ENCODE measurements around the gene CYFIP1.
"Not testable (repeated sequence)": the region's sequence is repeated elsewhere in the genome, so short reads cannot be mapped to it uniquely, and the experiment has no call there.

The CYFIP1 gene

DNA sequence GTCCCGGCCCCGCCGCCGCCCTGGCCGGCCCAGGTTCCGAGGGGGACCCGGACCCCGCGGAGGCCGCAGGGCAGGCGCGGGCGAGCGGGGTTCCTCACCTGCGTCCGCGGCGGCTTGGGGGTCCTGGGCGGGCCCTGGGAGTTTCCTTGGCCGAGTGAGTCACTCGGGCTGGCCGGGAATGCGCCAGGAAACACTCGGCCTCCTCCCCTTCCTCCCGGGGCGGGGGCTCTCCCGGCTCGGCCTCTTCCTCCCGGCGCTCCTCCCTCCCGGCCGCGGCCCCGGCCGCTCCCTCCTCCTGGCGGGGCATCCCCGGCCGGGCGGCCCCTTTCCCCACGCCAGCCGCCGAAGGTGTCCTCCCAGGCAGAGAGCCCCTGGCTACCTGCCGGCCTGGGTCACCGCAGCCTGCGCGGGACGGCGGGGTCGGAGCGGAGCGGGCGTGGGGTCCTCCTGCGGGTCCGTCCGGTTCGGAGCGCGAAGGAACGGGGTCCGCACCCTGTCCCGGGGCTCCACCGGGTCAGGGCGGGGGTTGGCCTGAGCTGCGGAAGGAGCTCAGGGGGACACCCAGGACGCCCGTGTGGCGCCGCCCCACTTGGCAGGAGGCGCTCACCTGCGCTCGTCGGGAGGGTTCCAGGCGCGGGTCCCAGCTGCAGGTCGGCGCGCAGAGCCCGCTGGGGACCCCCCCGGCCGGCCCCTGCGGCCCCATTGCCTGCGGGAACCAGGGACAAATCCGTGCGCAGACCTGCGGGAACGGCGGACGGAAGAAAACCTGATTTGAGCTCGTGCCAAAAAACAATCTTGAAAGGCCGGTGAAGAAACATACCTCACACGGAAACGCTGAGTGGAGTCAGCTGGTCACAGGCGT is at the start of gene CYFIP1:
Gene CYFIP1, minus strand, starts transcription at position 180 of the 862 bp plus-strand sequence. CDS start 33,083 bp downstream, outside the sequence.
- DNase-seq (ENCODE audit: low read depth) = no peak

GRCh38 chr15:23026218-23026617 is 46.0 kb upstream of the CYFIP1 start:
- DNase-seq (ENCODE audit: low read depth) = no peak

GRCh38 chr15:23022156-23022555 is 42.0 kb upstream of the CYFIP1 start:
- DNase-seq (ENCODE audit: low read depth) = no peak

DNA sequence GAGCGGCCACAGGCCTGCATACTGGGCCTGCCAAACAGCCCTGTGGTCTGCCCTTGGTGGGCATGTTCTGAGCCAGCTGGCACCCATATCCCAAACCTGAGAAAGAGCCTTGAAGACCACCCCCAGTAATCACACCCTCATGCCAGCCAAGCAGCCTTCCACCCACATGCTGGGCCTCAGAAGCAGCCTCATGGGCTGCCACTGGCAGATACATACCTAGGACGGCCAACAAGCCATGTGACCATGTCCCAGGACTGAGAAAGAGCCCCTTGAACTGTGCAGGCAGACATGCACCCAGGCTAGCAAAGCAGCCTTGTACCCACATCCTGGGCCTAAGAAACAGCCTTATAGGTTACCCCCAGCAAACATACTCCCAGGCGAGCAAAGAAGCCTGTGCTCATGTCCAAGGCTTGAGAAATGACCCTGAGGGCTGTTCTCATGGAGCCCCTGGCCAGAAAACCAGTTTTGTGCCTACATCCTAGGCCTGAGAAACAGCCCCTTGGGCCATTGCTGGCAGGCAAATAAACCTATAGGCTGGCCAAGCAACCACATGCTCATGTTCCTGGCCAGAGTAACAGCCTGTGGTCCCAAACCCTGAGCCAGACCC is 34.3 kb upstream of the CYFIP1 start:
- DNase-seq (ENCODE audit: low read depth) = no peak

DNA sequence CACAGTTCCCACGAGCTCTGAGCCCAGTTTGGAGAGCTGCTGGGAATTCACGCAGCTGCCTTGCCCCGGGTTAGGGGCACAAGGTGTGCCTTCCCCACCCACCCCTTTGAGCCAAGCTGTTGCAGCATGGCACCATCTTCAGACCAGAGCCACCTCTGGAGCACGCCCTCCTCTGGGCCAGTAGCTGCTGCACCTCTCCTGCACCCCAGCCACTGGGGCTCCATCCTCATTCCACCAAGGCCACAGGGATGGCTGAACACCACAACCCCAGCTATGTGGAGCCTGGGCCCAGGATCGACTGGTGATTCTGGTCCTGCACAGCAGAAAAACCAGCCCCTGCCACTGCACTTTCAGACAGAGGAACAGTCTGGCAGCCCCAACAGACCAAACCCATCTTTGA is 33.5 kb upstream of the CYFIP1 start:
- DNase-seq (ENCODE audit: low read depth) = no peak

DNA sequence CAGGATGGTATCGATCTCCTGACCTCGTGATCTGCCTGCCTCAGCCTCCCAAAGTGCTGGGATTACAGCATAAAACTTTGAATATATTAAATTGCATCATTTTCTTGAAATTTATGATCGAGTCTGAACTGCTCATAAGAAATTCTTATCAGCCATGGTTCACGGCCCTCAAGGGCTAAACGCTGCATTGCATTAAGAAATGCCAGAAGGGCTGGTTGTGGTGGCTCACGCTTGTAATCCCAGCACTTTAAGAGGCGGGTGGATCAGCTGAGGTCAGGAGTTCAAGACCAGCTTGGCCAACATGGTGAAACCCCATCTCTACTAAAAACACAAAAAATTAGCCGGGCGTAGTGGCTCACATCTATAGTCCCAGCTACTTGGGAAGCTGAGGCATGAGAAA is 32.4 kb upstream of the CYFIP1 start:
- DNase-seq (ENCODE audit: low read depth) = not testable (repeated sequence)

- DNase-seq (ENCODE audit: low read depth) = no peak
Measured at GRCh38 chr15:23003736-23004135, 23.6 kb upstream of the CYFIP1 start.

- DNase-seq (ENCODE audit: low read depth) = no peak
Measured at GRCh38 chr15:23002920-23003319, 22.8 kb upstream of the CYFIP1 start.

- no peak for DNase-seq (ENCODE audit: low read depth)
Measured at GRCh38 chr15:22995795-22996194, 15.6 kb upstream of the CYFIP1 start.

GRCh38 chr15:22992024-22992326 is 11.8 kb upstream of the CYFIP1 start:
- DNase-seq (ENCODE audit: low read depth) = no peak

GRCh38 chr15:22989576-22990477 is 9.7 kb upstream of the CYFIP1 start:
- DNase-seq (ENCODE audit: low read depth) = no peak

GRCh38 chr15:22988811-22989210 is 8.6 kb upstream of the CYFIP1 start:
- no peak for DNase-seq (ENCODE audit: low read depth)

- not testable (repeated sequence) for DNase-seq (ENCODE audit: low read depth)
Measured at GRCh38 chr15:22981931-22982330, 1.8 kb upstream of the CYFIP1 start.

GRCh38 chr15:22981051-22981840 is 1.1 kb upstream of the CYFIP1 start:
- DNase-seq (ENCODE audit: low read depth) = no peak

DNA sequence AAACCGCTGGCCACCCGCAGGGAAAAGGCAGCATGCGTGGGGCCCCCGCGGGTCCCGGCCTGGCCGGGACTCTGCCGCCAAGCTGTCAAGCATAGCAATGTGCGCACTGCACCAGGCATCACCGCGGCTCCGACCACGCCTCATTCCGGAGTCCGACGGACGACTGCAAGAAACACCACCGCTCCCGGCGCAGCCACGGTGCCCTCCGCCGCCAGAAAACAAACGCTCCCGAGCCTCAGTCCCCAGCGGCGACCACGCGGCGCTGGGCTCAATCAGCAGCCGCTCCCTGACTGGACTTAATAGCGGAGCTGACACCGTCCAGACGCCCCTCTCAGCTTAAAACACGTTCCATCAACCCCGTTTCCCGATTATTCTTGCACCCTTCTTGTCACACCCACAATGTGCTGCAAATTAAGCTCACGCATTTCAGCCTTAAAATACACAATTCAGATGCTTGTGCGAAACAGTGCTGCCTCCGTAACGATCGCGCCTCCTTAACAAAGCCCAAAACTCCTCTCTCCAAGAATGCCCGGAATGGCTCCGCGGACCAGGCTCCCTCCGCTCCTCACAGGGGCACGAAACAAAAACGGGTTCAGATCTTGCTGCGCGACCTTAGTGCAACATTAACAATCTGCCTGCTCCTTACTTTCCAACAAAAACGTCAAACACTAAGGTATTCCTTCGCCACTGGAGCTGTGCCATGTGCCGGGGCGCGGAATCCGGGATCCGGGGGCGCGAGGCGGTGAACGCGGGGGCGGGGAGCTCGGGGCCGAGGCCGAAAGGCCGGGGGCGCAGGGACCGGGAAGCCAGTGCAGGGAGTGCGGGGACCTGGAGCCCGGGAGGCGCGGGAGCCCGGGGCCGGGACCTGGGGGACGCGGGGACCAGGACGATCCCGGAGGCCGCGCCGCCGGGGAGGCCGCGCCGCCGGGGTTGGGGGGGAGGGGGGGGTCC is 655 bp downstream of the CYFIP1 start:
- DNase-seq (ENCODE audit: low read depth) = no peak

DNA sequence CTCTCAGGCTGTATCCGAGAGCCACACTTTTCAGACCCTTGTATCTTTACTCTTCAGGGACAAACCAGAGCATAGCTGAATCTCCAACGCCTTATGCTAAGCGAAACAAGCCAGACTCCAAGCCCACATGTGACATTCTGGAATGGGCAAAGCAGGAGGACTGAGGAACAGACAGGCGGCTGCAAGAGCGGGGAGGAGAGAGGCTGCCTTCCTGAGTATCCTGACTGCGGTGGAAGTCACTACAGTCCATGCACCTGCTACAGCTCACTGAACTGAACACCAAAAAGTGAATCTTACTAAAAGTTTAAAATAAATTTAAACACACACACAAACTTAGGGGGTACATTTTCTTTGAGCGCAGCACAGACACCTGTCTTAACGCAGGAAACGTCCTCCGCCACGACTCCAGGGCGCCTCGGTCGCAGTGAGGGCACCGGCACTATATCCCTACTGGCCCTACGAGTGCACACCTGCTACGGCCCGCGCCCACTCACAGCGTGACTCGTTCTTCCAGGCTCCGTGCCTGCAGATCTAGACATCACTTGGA is 1.4 kb downstream of the CYFIP1 start:
- no peak for DNase-seq (ENCODE audit: low read depth)

DNA sequence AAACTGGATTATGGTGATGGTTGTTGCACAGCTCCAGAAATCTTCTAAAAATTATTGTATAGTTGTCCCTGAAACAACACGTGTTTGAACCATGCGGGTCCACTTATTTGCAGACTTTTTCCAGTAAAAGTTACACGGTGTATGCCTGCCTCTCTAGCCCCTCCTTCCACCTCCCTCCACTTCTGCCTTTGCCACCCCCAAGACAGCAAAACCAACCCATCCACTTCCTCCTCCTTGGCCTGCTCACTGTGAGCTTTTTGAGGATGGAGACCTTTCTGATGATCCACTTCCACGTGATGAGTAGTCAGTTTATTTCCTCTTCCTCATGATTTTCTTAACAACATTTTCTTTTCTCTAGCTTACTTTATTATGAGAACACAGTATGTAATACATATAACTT is 5.4 kb downstream of the CYFIP1 start:
- no peak for DNase-seq (ENCODE audit: low read depth)

GRCh38 chr15:22973987-22974386 is 6.2 kb downstream of the CYFIP1 start:
- DNase-seq (ENCODE audit: low read depth) = no peak

DNA sequence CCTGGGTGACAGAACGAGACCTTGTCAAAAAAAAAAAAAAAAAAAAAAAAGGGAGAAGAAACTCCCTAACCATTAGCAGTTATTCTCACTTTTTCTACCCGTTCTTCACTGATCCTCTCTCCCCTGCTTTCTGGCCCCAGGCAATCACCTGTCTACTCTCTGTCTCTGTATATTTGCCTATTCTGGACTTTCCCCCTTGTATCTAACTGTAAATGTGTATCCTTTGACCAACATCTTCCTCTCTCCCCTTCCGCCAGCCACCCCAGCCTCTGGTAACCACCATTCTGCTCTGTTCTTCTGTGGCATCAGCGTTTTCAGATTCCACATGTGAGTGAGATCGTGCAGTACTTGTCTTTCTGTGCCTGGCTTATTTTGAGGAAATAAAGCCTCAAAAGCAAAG is 6.9 kb downstream of the CYFIP1 start:
- DNase-seq (ENCODE audit: low read depth) = no peak

GRCh38 chr15:22969489-22969888 is 10.7 kb downstream of the CYFIP1 start:
- no peak for DNase-seq (ENCODE audit: low read depth)

Data from activated T-helper 9 cell treated with anti-CD3 and anti-CD28 coated beads, Interleukin-2, amount 50 U/mL, for 16 hours (primary cell).